HCT116 (cell line): ENCODE data around the gene GJD2. TPM values are rescaled to one million over a fixed set of nuclear protein-coding genes. Genes with fewer than 3 reads are reported as not detected.

Source experiments
- ATAC-seq: fragments of 200-7000 bp; cut with Tn5 transposase; 2 replicates; pipeline ENCODE4 v1.9.1; 2020; ENCODE audit warnings: mild to moderate bottlenecking, moderate library complexity
- BruUV-seq: library from RNA; stranded (reverse); fragments of 400-500 nt; replicated peaks from 2 replicates; lab custom pipeline; 2021; lab: Mats Ljungman, UMichigan
- CTCF ChIA-PET: fragments of 300-600 bp; sonication (Branson Sonifier 250); formaldehyde crosslinking; loops from one replicate; lab custom pipeline; 2021; ENCODE audit warnings: antibody characterized with exemption; lab: Charles Lee
- POLR2A ChIA-PET: fragments of 300-600, 350-600 bp; sonication (Branson Sonifier 250); formaldehyde crosslinking; loops from one replicate; lab custom pipeline; 2021; ENCODE audit warnings: antibody characterized with exemption; lab: Charles Lee
- RAD21 ChIA-PET, 2 experiments: fragments of 300-600 bp; sonication (Branson Sonifier 250); formaldehyde crosslinking; loops; one replicate each; lab custom pipeline; 2023; ENCODE audit warnings: low total read pairs in 2 of 2; ENCODE audit not compliant: uncharacterized antibody in 2 of 2, unreplicated experiment in 2 of 2, low non-redundant PET in 1 of 2; lab: Charles Lee
- DNase-seq: peaks from one replicate; pipeline ENCODE4 v3.0.0-alpha.2; 2010; ENCODE audit warnings: low read depth, low spot score
- H2AFZ ChIP-seq: fragments of 200-600 bp; shearing (Covaris generic), sonication (generic); 2 replicates; pipeline ENCODE4 v1.6.1; 2017; ENCODE audit warnings: low read depth, mixed run types, mixed read lengths, antibody characterized with exemption, low read length; ENCODE audit not compliant: poor library complexity, severe bottlenecking
- H3K27ac ChIP-seq: 2 replicates; pipeline ENCODE4 v1.5.1; 2012; ENCODE audit warnings: low read depth, low read length
- H3K27me3 ChIP-seq: fragments of 200-600 bp; sonication (generic); 2 replicates; pipeline ENCODE4 v1.6.1; 2016; ENCODE audit warnings: mixed run types, low read length, mixed read lengths; ENCODE audit not compliant: insufficient read depth
- H3K36me3 ChIP-seq, 2 experiments: fragments of 200-500 bp in 1 of 2; fragments of 200-600 bp in 1 of 2; sonication (Bioruptor generic) in 1 of 2; sonication (generic) in 1 of 2; 2 replicates each; pipeline versions ENCODE4 v1.5.1 to v1.6.1; 2014 to 2016; ENCODE audit warnings: low read length in 2 of 2, inconsistent platforms in 1 of 2, mixed read lengths in 1 of 2, mixed run types in 1 of 2; ENCODE audit not compliant: insufficient read depth in 2 of 2, control insufficient read depth in 1 of 2
- H3K4me1 ChIP-seq, 2 experiments: fragments of 200-600 bp in 1 of 2; sonication (generic) in 1 of 2; 2 replicates each; pipeline versions ENCODE4 v1.5.1 to v1.6.1; 2012 to 2017; ENCODE audit warnings: low read length in 2 of 2, inconsistent platforms in 1 of 2, mild to moderate bottlenecking in 1 of 2, mixed read lengths in 1 of 2, mixed run types in 1 of 2, moderate library complexity in 1 of 2; ENCODE audit not compliant: insufficient read depth in 2 of 2, control insufficient read depth in 1 of 2
- H3K4me2 ChIP-seq: fragments of 200-600 bp; sonication (generic); 2 replicates; pipeline ENCODE4 v1.6.1; 2017; ENCODE audit warnings: mixed run types, low read length, mixed read lengths
- H3K4me3 ChIP-seq, 2 experiments: fragments of 200-600 bp in 1 of 2; sonication (generic) in 1 of 2; replicated peaks in 1 of 2; 2 replicates each; pipeline ENCODE4 v1.5.1; 2011 to 2016; ENCODE audit warnings: low read length in 2 of 2, control low read depth in 1 of 2, low read depth in 1 of 2, mild to moderate bottlenecking in 1 of 2, mixed read lengths in 1 of 2, mixed run types in 1 of 2
- H3K79me2 ChIP-seq: fragments of 200-600 bp; sonication (generic); 2 replicates; pipeline ENCODE4 v1.6.1; 2017; ENCODE audit warnings: mild to moderate bottlenecking, mixed run types, low read length, moderate library complexity, mixed read lengths; ENCODE audit not compliant: insufficient read depth
- H3K9ac ChIP-seq: fragments of 200-600 bp; sonication (generic); 2 replicates; pipeline ENCODE4 v1.6.1; 2016; ENCODE audit warnings: low read length, mixed read lengths
- H3K9me2 ChIP-seq: fragments of 200-600 bp; sonication (generic), shearing (Covaris generic); 2 replicates; pipeline ENCODE4 v1.6.1; 2017; ENCODE audit warnings: mixed run types, mild to moderate bottlenecking, moderate library complexity; ENCODE audit not compliant: insufficient read depth
- H3K9me3 ChIP-seq, 2 experiments: fragments of 200-500 bp in 1 of 2; fragments of 200-600 bp in 1 of 2; sonication (Bioruptor generic) in 1 of 2; sonication (generic) in 1 of 2; 2 replicates each; pipeline ENCODE4 v1.6.1; 2014 to 2017; ENCODE audit warnings: low read length in 2 of 2, mixed read lengths in 2 of 2, inconsistent platforms in 1 of 2, low read depth in 1 of 2, mild to moderate bottlenecking in 1 of 2, mixed run types in 1 of 2, moderate library complexity in 1 of 2; ENCODE audit not compliant: control insufficient read depth in 1 of 2, insufficient read depth in 1 of 2
- H4K20me1 ChIP-seq: fragments of 200-600 bp; sonication (generic), shearing (Covaris generic); 2 replicates; pipeline ENCODE4 v1.6.1; 2017; ENCODE audit warnings: mixed run types, mild to moderate bottlenecking, moderate library complexity; ENCODE audit not compliant: insufficient read depth
- CEBPB ChIP-seq: IDR thresholded peaks from 2 replicates; pipeline ENCODE4 v1.6.1; 2012; ENCODE audit warnings: low read depth
- CTCF ChIP-seq, 3 experiments: fragments of 200-600 bp in 1 of 3; sonication (generic) in 1 of 3; IDR thresholded peaks in 2 of 3; conservative IDR thresholded peaks in 1 of 3; 2 replicates each; pipeline ENCODE4 v1.5.1; 2012 to 2017; ENCODE audit warnings: low read depth in 2 of 3, low read length in 2 of 3, antibody characterized with exemption in 1 of 3, borderline replicate concordance in 1 of 3, control low read depth in 1 of 3, mild to moderate bottlenecking in 1 of 3, mixed read lengths in 1 of 3, mixed run types in 1 of 3, moderate library complexity in 1 of 3; ENCODE audit not compliant: insufficient read depth in 1 of 3
- POLR2A ChIP-seq: IDR thresholded peaks from 2 replicates; pipeline ENCODE4 v1.7.0; 2011; ENCODE audit warnings: borderline replicate concordance; ENCODE audit not compliant: insufficient read depth, insufficient read length; ENCODE audit errors: extremely low read depth
- POLR2AphosphoS5 ChIP-seq: IDR thresholded peaks from 2 replicates; pipeline ENCODE4 v1.6.1; 2011; ENCODE audit warnings: mild to moderate bottlenecking, low read depth, low read length, moderate library complexity
- SIN3A ChIP-seq: IDR thresholded peaks from 2 replicates; pipeline ENCODE4 v1.6.1; 2012; ENCODE audit warnings: low read depth
- SRF ChIP-seq: IDR thresholded peaks from 2 replicates; pipeline ENCODE4 v1.6.1; 2012; ENCODE audit warnings: low read depth
- YY1 ChIP-seq: IDR thresholded peaks from 2 replicates; pipeline ENCODE4 v1.6.1; 2011; ENCODE audit warnings: low read length, low read depth, moderate library complexity, mild to moderate bottlenecking; ENCODE audit not compliant: insufficient replicate concordance; ENCODE audit errors: extremely low read depth
- intact Hi-C: fragments of 100-400 bp; cut with micrococcal nuclease; formaldehyde crosslinking; loops from 2 replicates; pipeline ENCODE4 v1.10.0; 2022
- total RNA-seq: library from RNA; stranded (reverse); gene quantifications from one replicate; pipeline ENCODE4 v1.2.1, GENCODE V29; 2021; ENCODE audit not compliant: unreplicated experiment
- TF ChIP-seq, protein P1 (sequence below): IDR thresholded peaks from 2 replicates; pipeline ENCODE4 v1.6.1; 2011; ENCODE audit warnings: mild to moderate bottlenecking, low read length, moderate library complexity; ENCODE audit not compliant: insufficient replicate concordance; ENCODE audit errors: extremely low read depth
- TF ChIP-seq, protein P2 (sequence below): IDR thresholded peaks from 2 replicates; pipeline ENCODE4 v1.6.1; 2012

GJD2 gene
- total RNA-seq, 1 experiment from 2014 or later = not detected

DNA sequence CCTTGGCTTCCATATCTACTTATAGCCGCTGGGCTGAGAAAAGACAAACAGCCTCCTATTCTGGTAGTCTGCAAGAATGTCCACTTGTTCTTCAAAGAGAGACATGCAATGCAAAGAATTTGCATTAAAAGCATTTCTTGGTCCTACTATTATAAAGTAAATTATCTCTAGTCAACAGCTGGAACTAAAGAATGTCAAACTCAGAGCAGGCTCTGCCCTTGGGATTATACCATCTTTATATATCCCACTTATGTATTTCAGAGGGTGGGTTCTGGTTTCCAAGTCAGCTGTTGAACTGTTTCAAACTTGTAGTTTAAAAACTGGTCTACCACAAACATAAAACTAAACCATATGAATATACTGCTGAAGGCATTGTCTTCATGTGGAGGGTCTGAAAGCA is 47.6 kb upstream of the GJD2 start (continued):
- TF ChIP-seq CTCF (IDR thresholded peaks at IDR 0.05 in 2 of 3, conservative IDR thresholded peaks at IDR 0.05 in 1 of 3; ENCODE audit: borderline replicate concordance in 1 of 3, insufficient read depth in 1 of 3, low read depth in 2 of 3, low read length in 2 of 3) (no peak), CEBPB (no peak), SRF (no peak), POLR2AphosphoS5 (no peak), POLR2A (no peak)
- TF ChIP-seq, protein P1, sequence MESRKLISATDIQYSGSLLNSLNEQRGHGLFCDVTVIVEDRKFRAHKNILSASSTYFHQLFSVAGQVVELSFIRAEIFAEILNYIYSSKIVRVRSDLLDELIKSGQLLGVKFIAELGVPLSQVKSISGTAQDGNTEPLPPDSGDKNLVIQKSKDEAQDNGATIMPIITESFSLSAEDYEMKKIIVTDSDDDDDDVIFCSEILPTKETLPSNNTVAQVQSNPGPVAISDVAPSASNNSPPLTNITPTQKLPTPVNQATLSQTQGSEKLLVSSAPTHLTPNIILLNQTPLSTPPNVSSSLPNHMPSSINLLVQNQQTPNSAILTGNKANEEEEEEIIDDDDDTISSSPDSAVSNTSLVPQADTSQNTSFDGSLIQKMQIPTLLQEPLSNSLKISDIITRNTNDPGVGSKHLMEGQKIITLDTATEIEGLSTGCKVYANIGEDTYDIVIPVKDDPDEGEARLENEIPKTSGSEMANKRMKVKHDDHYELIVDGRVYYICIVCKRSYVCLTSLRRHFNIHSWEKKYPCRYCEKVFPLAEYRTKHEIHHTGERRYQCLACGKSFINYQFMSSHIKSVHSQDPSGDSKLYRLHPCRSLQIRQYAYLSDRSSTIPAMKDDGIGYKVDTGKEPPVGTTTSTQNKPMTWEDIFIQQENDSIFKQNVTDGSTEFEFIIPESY = no peak

DNA sequence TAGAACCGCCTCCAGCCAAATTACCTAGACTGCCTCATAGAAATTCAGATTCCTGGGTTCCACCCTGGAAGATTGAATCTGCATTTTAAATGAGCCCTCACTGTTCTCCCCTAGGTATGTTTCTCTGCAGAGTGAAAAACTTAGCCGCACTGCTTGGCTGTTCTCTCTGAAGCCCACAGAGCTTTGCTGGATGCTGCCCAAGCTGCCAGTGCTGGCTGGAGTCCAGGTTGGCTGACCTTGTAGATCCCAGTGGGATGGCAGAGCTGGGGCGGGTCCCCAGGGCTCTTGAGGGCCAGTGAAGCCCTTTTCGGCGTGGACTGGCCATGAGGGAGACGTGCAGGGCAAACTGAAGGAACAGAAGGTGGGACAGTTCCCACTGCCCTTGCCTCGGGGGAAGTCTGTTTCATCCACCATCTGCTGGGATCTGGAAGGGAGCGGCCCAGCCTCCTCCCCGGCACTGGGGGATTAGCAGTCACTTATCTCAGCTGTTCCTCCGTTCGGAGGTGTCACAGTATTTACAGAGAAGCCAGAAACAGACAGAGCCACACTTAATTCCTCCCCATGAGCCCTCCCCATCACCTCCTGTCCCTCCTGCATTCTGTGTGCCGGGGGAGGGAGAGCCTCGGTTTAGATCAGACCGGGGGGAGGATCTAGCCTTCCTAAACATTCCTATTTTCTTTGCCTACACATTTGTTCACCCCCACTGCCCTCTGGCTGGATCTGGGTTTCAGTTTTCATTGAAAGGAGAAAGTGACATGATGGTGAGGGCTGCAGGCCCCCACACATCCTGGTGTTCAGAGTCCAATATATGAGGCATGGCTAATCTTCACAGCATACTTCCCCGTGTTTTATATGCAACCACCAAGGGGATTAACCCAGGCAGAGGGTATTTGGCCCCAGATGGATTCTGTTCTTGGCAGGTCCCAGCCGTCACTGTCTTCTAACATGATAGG is 44.6 kb upstream of the GJD2 start:
- no peaks in the 10 kb centered on the region for H3K79me2 ChIP-seq
- H3K4me1 ChIP-seq = no peaks in the 10 kb centered on the region
- no peak overlapping the region for H3K4me3 ChIP-seq
- ChIA-PET RAD21 (no interaction called here), CTCF (no interaction called here), POLR2A (no interaction called here)
- no peaks in the 10 kb centered on the region for H3K9me2 ChIP-seq
- DNase-seq = no peak
- H3K27ac ChIP-seq = no peak overlapping the region
- ATAC-seq = no peak
- peaks cover 16% of the 10 kb centered on the region; the same call in 1 of the 2 replicates for H3K27me3 ChIP-seq
- H3K9me3 ChIP-seq = no peaks in the 10 kb centered on the region
- BruUV-seq = no TSS peak
- no peaks in the 10 kb centered on the region for H3K36me3 ChIP-seq
- no peak overlapping the region for H2AFZ ChIP-seq
- no peaks in the 10 kb centered on the region for H4K20me1 ChIP-seq
- TF ChIP-seq SIN3A = no peak
- TF ChIP-seq, protein P2, sequence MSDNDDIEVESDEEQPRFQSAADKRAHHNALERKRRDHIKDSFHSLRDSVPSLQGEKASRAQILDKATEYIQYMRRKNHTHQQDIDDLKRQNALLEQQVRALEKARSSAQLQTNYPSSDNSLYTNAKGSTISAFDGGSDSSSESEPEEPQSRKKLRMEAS = no peak
- TF ChIP-seq YY1 = no peak
- H3K9ac ChIP-seq = no peak overlapping the region
- H3K4me2 ChIP-seq = no peak overlapping the region
- intact Hi-C loops = no loop called here
